ENCODE measurements around the gene SEC16A. TPM values are rescaled to one million over a fixed set of nuclear protein-coding genes. Genes with fewer than 3 reads are reported as not detected.

The SEC16A gene
- total RNA-seq, 2 experiments from 2014 or later, result 23.7 to 60.1 TPM

GRCh38 chr9:136474974-136475865, 7.6 kb downstream of the SEC16A start:
- Histone ChIP-seq H3K9me3 (ENCODE audit: low read length) (no peaks in the 10 kb centered on the region), H3K9me2 (ENCODE audit: insufficient read depth, low read length) (no peaks in the 10 kb centered on the region), H2AFZ (ENCODE audit: low read length) (no peak overlapping the region), H3K36me3 (ENCODE audit: insufficient read depth, low read length) (peaks cover 86% of the 10 kb centered on the region), H4K20me1 (ENCODE audit: insufficient read depth, low read length) (peaks cover 5% of the 10 kb centered on the region; the same call in 1 of the 2 replicates), H3K79me2 (ENCODE audit: insufficient read depth, low read depth, low read length) (peaks cover 20% of the 10 kb centered on the region), H3K27ac (ENCODE audit: low read depth, low read length, poor library complexity, severe bottlenecking) (no peak overlapping the region), H3K4me3 (ENCODE audit: low read depth, low read length, poor library complexity, severe bottlenecking) (no peak overlapping the region), H3K4me1 (ENCODE audit: insufficient read depth, low read length, poor library complexity, severe bottlenecking) (no peaks in the 10 kb centered on the region), H3K4me2 (ENCODE audit: low read length) (no peak overlapping the region)
- no peak for DNase-seq (ENCODE audit: low spot score)
- intact Hi-C loops (cut with micrococcal nuclease; ENCODE audit: unreplicated experiment), result no loop called here
- ChIA-PET POLR2A (no interaction called here), CTCF (ENCODE audit: unreplicated experiment) (no interaction called here)
- BruUV-seq (replicated peaks), result no TSS peak
- TF ChIP-seq CTCF (conservative IDR thresholded peaks at IDR 0.05; ENCODE audit: low read length), result no peak
- no peak for TF ChIP-seq EZH2phosphoT487 (IDR thresholded peaks at IDR 0.05; ENCODE audit: borderline replicate concordance, low read depth, low read length)

DNA sequence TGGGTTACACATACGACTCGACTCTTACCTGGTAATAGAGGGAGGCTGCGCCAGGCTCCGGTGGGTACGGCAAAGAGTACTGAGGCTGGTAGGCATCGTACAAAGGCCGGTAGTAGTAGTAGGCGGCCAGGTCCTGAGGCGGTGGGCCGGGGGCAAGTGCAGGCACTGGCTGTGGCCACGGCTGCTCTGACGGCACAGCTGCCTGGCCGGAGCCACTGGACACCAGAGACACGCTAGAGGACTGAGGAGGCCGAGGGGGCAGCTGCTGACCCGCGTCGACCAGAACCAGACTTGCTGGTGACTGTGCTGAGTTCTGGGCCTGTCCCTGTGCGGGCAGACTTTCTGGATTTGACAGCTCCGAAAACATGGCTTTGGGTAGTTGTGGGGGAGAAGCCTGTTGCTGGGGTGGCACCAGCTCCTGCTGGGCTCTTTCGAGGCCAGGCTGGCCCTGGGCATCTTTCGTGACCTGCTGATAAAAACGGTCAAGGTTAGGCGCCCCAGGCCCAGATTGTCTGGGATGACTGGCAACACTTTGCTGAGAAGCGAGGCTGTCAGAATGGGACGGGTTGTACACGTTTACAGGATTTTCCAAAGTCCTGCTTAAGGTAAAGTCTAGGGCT, 8.7 kb downstream of the SEC16A start:
- POLR2A ChIA-PET, result no interaction called here
- H3K36me3 ChIP-seq (ENCODE audit: insufficient read depth, low read length), result peaks cover 91% of the 10 kb centered on the region
- no peaks in the 10 kb centered on the region for H3K9me3 ChIP-seq (ENCODE audit: low read length)
- TF ChIP-seq CTCF (conservative IDR thresholded peaks at IDR 0.05; ENCODE audit: low read length), result no peak
- TF ChIP-seq EZH2phosphoT487 (IDR thresholded peaks at IDR 0.05; ENCODE audit: borderline replicate concordance, low read depth, low read length), result no peak
- no peak overlapping the region for H3K4me3 ChIP-seq (ENCODE audit: low read depth, low read length, poor library complexity, severe bottlenecking)
- no peaks in the 10 kb centered on the region for H3K4me1 ChIP-seq (ENCODE audit: insufficient read depth, low read length, poor library complexity, severe bottlenecking)
- intact Hi-C loops (cut with micrococcal nuclease; ENCODE audit: unreplicated experiment), result no loop called here
- peaks cover 5% of the 10 kb centered on the region; the same call in 1 of the 2 replicates for H4K20me1 ChIP-seq (ENCODE audit: insufficient read depth, low read length)
- CTCF ChIA-PET (ENCODE audit: unreplicated experiment), result no interaction called here
- no peaks in the 10 kb centered on the region for H3K9me2 ChIP-seq (ENCODE audit: insufficient read depth, low read length)
- H3K27ac ChIP-seq (ENCODE audit: low read depth, low read length, poor library complexity, severe bottlenecking), result no peak overlapping the region
- no peak overlapping the region for H2AFZ ChIP-seq (ENCODE audit: low read length)
- BruUV-seq (replicated peaks), result no TSS peak
- no peak overlapping the region for H3K4me2 ChIP-seq (ENCODE audit: low read length)
- DNase-seq (ENCODE audit: low spot score), result no peak
- H3K79me2 ChIP-seq (ENCODE audit: insufficient read depth, low read depth, low read length), result peaks cover 9% of the 10 kb centered on the region

GRCh38 chr9:136473354-136473721, 9.5 kb downstream of the SEC16A start:
- Histone ChIP-seq H3K4me1 (ENCODE audit: insufficient read depth, low read length, poor library complexity, severe bottlenecking) (no peaks in the 10 kb centered on the region), H4K20me1 (ENCODE audit: insufficient read depth, low read length) (no peaks in the 10 kb centered on the region; the same call in 1 of the 2 replicates), H2AFZ (ENCODE audit: low read length) (no peak overlapping the region), H3K79me2 (ENCODE audit: insufficient read depth, low read depth, low read length) (peaks cover 1% of the 10 kb centered on the region), H3K4me3 (ENCODE audit: low read depth, low read length, poor library complexity, severe bottlenecking) (no peak overlapping the region), H3K4me2 (ENCODE audit: low read length) (no peak overlapping the region), H3K36me3 (ENCODE audit: insufficient read depth, low read length) (peaks cover 97% of the 10 kb centered on the region), H3K9me3 (ENCODE audit: low read length) (no peaks in the 10 kb centered on the region), H3K27ac (ENCODE audit: low read depth, low read length, poor library complexity, severe bottlenecking) (no peak overlapping the region), H3K9me2 (ENCODE audit: insufficient read depth, low read length) (no peaks in the 10 kb centered on the region)
- BruUV-seq (replicated peaks), result no TSS peak
- no peak for TF ChIP-seq EZH2phosphoT487 (IDR thresholded peaks at IDR 0.05; ENCODE audit: borderline replicate concordance, low read depth, low read length)
- no peak for TF ChIP-seq CTCF (conservative IDR thresholded peaks at IDR 0.05; ENCODE audit: low read length)
- POLR2A ChIA-PET, result interaction anchor here (0.6 kb wide), 1 partner anchor 46 kb away, joined by 6 read pairs; no protein-coding TSS in a partner anchor
- DNase-seq (ENCODE audit: low spot score), result no peak
- CTCF ChIA-PET (ENCODE audit: unreplicated experiment), result no interaction called here
- intact Hi-C loops (cut with micrococcal nuclease; ENCODE audit: unreplicated experiment), result no loop called here

Measured in OCI-LY7 (cell line).